ENCODE data around the gene ITPR2. TPM values are rescaled to one million over a fixed set of nuclear protein-coding genes. Genes with fewer than 3 reads are reported as not detected.
A peak's percentile ranks its signal among the peaks of the same experiment; 100 is the strongest.

Gene ITPR2
- total RNA-seq, 1 donor from 2014 or later: 48.1 TPM

- intact Hi-C loops (cut with DNase I): no loop called here
- TF ChIP-seq POLR2A (IDR thresholded peaks at IDR 0.05) (no peak), POLR2AphosphoS5 (IDR thresholded peaks at IDR 0.05; ENCODE audit: insufficient read depth in 1 of 2, low read depth in 1 of 2) (no peak), CTCF (IDR thresholded peaks at IDR 0.05) (no peak)
- H3K27me3 ChIP-seq: no peaks in the 10 kb centered on the region
- no peaks in the 10 kb centered on the region for H3K36me3 ChIP-seq
- no peak for DNase-seq (ENCODE audit: extremely low spot score in 2 of 2)
- peaks cover 36% of the 10 kb centered on the region for H3K4me1 ChIP-seq
- H3K27ac ChIP-seq: no peak overlapping the region
- H3K4me3 ChIP-seq: no peak overlapping the region
- no peaks in the 10 kb centered on the region for H3K9me3 ChIP-seq
These were observed 84.6 kb downstream of the ITPR2 start for GRCh38 chr12:26748412-26748740.

DNA sequence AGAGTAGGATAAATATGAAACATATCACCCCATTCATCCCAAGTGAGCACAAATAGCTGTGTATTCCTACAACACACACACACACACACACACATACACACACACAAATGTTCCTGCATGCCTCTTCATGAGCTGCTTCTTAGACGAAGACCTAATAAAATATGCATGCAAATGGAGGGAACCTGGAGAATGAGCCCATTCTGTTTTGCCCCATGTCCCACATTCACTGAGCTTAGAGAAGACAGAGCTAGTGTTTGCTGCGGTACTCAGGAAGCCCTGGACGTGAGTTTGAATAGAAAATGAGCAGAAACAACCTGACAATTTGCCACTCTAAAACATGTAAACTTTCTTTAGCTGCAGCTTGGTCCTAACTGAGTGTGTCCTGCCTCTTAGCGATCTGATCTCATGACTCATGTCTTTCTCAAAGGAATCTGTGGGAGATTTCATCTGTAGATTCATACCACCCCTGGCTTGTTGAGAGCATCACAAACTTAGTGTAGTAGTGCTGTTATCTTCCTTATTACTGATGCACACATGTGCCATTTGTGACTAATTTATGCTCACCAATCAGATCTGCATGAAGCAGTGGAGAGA is 86.8 kb downstream of the ITPR2 start:
- Histone ChIP-seq H3K27ac (no peak overlapping the region), H3K4me3 (no peak overlapping the region), H3K27me3 (no peaks in the 10 kb centered on the region), H3K36me3 (no peaks in the 10 kb centered on the region), H3K9me3 (no peaks in the 10 kb centered on the region), H3K4me1 (peaks cover 49% of the 10 kb centered on the region)
- DNase-seq (ENCODE audit: extremely low spot score in 2 of 2): no peak
- TF ChIP-seq POLR2A (IDR thresholded peaks at IDR 0.05): no peak
- TF ChIP-seq CTCF (IDR thresholded peaks at IDR 0.05): no peak
- TF ChIP-seq POLR2AphosphoS5 (IDR thresholded peaks at IDR 0.05; ENCODE audit: insufficient read depth in 1 of 2, low read depth in 1 of 2): no peak
- intact Hi-C loops (cut with DNase I): no loop called here

- no peak for TF ChIP-seq POLR2AphosphoS5 (IDR thresholded peaks at IDR 0.05; ENCODE audit: insufficient read depth in 1 of 2, low read depth in 1 of 2)
- Histone ChIP-seq H3K4me3 (no peak overlapping the region), H3K36me3 (no peaks in the 10 kb centered on the region), H3K4me1 (peaks cover 48% of the 10 kb centered on the region), H3K27ac (no peak overlapping the region), H3K27me3 (no peaks in the 10 kb centered on the region), H3K9me3 (no peaks in the 10 kb centered on the region)
- DNase-seq (ENCODE audit: extremely low spot score in 2 of 2): no peak
- intact Hi-C loops (cut with DNase I): no loop called here
These were observed 88.1 kb downstream of the ITPR2 start for GRCh38 chr12:26744697-26745440.

- Histone ChIP-seq H3K27me3 (no peaks in the 10 kb centered on the region), H3K4me3 (no peak overlapping the region), H3K9me3 (no peaks in the 10 kb centered on the region), H3K36me3 (no peaks in the 10 kb centered on the region), H3K27ac (no peak overlapping the region), H3K4me1 (peaks cover 40% of the 10 kb centered on the region)
- intact Hi-C loops (cut with DNase I): no loop called here
- TF ChIP-seq CTCF (IDR thresholded peaks at IDR 0.05) (no peak), POLR2AphosphoS5 (IDR thresholded peaks at IDR 0.05; ENCODE audit: insufficient read depth in 1 of 2, low read depth in 1 of 2) (no peak), POLR2A (IDR thresholded peaks at IDR 0.05) (no peak)
- DNase-seq (ENCODE audit: extremely low spot score in 2 of 2): no peak
These were observed 88.9 kb downstream of the ITPR2 start for GRCh38 chr12:26744042-26744626.

DNA sequence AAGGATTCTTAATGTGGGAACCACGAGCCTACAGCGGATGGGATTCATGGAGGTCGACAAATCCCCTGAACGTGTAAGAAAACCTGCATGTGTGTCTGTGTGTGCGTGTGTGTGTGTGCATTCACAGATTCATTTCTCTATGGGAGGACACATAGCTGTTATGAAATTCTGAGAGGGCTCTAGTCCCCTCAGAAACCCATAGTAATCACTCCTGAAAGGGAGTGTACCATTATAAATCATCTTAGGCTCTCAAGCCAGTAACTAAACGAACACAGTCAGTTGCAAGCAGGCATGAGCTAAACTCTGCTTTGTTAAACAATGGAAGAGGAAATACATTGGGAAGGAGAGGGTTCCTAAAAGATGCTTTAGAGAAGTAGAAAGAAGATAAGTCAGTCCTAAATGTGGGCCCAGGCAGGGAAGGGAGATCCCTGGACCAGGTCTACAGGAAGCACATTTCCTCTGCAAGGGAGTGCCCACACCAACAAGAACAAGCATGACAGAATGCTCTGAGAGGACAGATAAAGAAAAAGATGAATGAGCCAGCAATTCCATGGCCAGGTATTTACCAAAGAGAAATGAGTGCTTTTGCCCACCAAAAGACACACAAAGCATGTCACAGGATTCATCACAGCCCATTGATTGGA is 91.3 kb downstream of the ITPR2 start:
- no peaks in the 10 kb centered on the region for H3K27me3 ChIP-seq
- peaks cover 44% of the 10 kb centered on the region for H3K4me1 ChIP-seq
- H3K36me3 ChIP-seq: no peaks in the 10 kb centered on the region
- intact Hi-C loops (cut with DNase I): no loop called here
- no peaks in the 10 kb centered on the region for H3K9me3 ChIP-seq
- TF ChIP-seq POLR2A (IDR thresholded peaks at IDR 0.05): no peak
- TF ChIP-seq CTCF (IDR thresholded peaks at IDR 0.05): no peak
- TF ChIP-seq POLR2AphosphoS5 (IDR thresholded peaks at IDR 0.05; ENCODE audit: insufficient read depth in 1 of 2, low read depth in 1 of 2): no peak
- peak overlapping the region; percentile 5 for H3K27ac ChIP-seq
- no peak overlapping the region for H3K4me3 ChIP-seq
- DNase-seq (ENCODE audit: extremely low spot score in 2 of 2): no peak
